SK-N-SH (cell line): ENCODE measurements around the gene IMPDH1. TPM values are rescaled to one million over a fixed set of nuclear protein-coding genes. Genes with fewer than 3 reads are reported as not detected.

ENCODE experiments used
- CTCF ChIA-PET: fragments of 300-600, 350-600 bp; formaldehyde crosslinking; extraction: SDS; loops from one replicate; lab custom pipeline; 2021; lab: Yijun Ruan, JAX
- POLR2A ChIA-PET: fragments of 350-600 bp; sonication (Branson Sonifier 250); formaldehyde crosslinking; extraction: SDS; loops from one replicate; lab custom pipeline; 2020; ENCODE audit warnings: antibody characterized with exemption, inconsistent platforms; lab: Yijun Ruan, JAX
- DNase-seq: peaks from one replicate; pipeline ENCODE4 v3.0.0; 2012
- H2AFZ ChIP-seq: fragments of 200-600 bp; sonication (generic); 2 replicates; pipeline ENCODE4 v1.8.1; 2016; ENCODE audit warnings: antibody characterized with exemption, mild to moderate bottlenecking, low read depth
- H3F3A ChIP-seq: fragments of 200-600 bp; sonication (generic); replicated peaks from 2 replicates; pipeline ENCODE3; 2016; ENCODE audit warnings: antibody characterized with exemption, mild to moderate bottlenecking; ENCODE audit not compliant: insufficient read depth
- H3K27ac ChIP-seq, 2 experiments: fragments of 200-500 bp in 1 of 2; fragments of 200-600 bp in 1 of 2; sonication (Bioruptor generic) in 1 of 2; sonication (generic), shearing (Covaris generic) in 1 of 2; 2 replicates each; pipeline versions ENCODE4 v1.5.1 to v1.6.1; 2014 to 2016; ENCODE audit warnings: low read depth in 2 of 2, inconsistent platforms in 1 of 2, low read length in 1 of 2, mild to moderate bottlenecking in 1 of 2, mixed read lengths in 1 of 2
- H3K27me3 ChIP-seq: fragments of 200-600 bp; sonication (generic), shearing (Covaris generic); 2 replicates; pipeline ENCODE4 v1.6.1; 2016; ENCODE audit warnings: mixed run types; ENCODE audit not compliant: insufficient read depth
- H3K36me3 ChIP-seq, 2 experiments: fragments of 200-500 bp in 1 of 2; fragments of 200-600 bp in 1 of 2; sonication (Bioruptor generic) in 1 of 2; sonication (generic) in 1 of 2; replicated peaks in 1 of 2; 2 replicates each; pipeline versions ENCODE3 to v1.5.1; 2014 to 2016; ENCODE audit warnings: low read length in 1 of 2, mild to moderate bottlenecking in 1 of 2; ENCODE audit not compliant: insufficient read depth in 2 of 2, control insufficient read depth in 1 of 2
- H3K4me1 ChIP-seq, 2 experiments: fragments of 200-500 bp in 1 of 2; fragments of 200-600 bp in 1 of 2; sonication (Bioruptor generic) in 1 of 2; sonication (generic), shearing (Covaris generic) in 1 of 2; 2 replicates each; pipeline versions ENCODE4 v1.5.1 to v1.6.1; 2014 to 2016; ENCODE audit warnings: low read depth in 1 of 2, low read length in 1 of 2, mixed run types in 1 of 2; ENCODE audit not compliant: insufficient read depth in 2 of 2, control insufficient read depth in 1 of 2
- H3K4me2 ChIP-seq: fragments of 200-600 bp; sonication (generic), shearing (Covaris generic); 2 replicates; pipeline ENCODE4 v1.6.1; 2017; ENCODE audit warnings: mixed run types
- H3K4me3 ChIP-seq, 2 experiments: fragments of 200-500 bp in 1 of 2; fragments of 200-600 bp in 1 of 2; sonication (Bioruptor generic) in 1 of 2; sonication (generic), shearing (Covaris generic) in 1 of 2; 2 replicates each; pipeline versions ENCODE4 v1.5.1 to v1.8.1; 2014 to 2016; ENCODE audit warnings: low read depth in 2 of 2, inconsistent platforms in 1 of 2, low read length in 1 of 2, mild to moderate bottlenecking in 1 of 2, mixed read lengths in 1 of 2, moderate library complexity in 1 of 2
- H3K79me2 ChIP-seq: fragments of 200-600 bp; sonication (generic); 2 replicates; pipeline ENCODE4 v1.8.1; 2017; ENCODE audit warnings: mild to moderate bottlenecking; ENCODE audit not compliant: insufficient read depth
- H3K9ac ChIP-seq: fragments of 200-600 bp; sonication (generic); 2 replicates; pipeline ENCODE4 v1.6.1; 2017; ENCODE audit warnings: mixed run types
- H3K9me2 ChIP-seq: fragments of 200-600 bp; sonication (generic); 2 replicates; pipeline ENCODE4 v1.6.1; 2017; ENCODE audit warnings: mixed run types
- H3K9me3 ChIP-seq: fragments of 200-600 bp; sonication (generic); 2 replicates; pipeline ENCODE4 v1.6.1; 2017; ENCODE audit warnings: mixed run types, mild to moderate bottlenecking, moderate library complexity
- H4K20me1 ChIP-seq: fragments of 200-600 bp; sonication (generic); 2 replicates; pipeline ENCODE4 v1.6.1; 2017; ENCODE audit warnings: mild to moderate bottlenecking, mixed run types; ENCODE audit not compliant: insufficient read depth
- CTCF ChIP-seq: fragments of 200-600 bp; sonication (generic); IDR thresholded peaks from 2 replicates; pipeline ENCODE4 v1.6.1; 2017; ENCODE audit warnings: antibody characterized with exemption, mild to moderate bottlenecking, moderate library complexity
- EZH2phosphoT487 ChIP-seq: fragments of 200-600 bp; sonication (generic); IDR thresholded peaks from 2 replicates; pipeline ENCODE4 v1.6.1; 2017; ENCODE audit warnings: low read depth, mixed run types, mild to moderate bottlenecking, antibody characterized with exemption, moderate library complexity, borderline replicate concordance
- FOXJ3 ChIP-seq: sonication (generic); formaldehyde crosslinking; IDR thresholded peaks from 2 replicates; pipeline ENCODE4 v1.5.1; 2020; ENCODE audit warnings: mild to moderate bottlenecking, missing genetic modification reagents
- FOXM1 ChIP-seq: IDR thresholded peaks from 2 replicates; pipeline ENCODE4 v1.4.0; 2012; ENCODE audit warnings: low read depth, mild to moderate bottlenecking
- IRF3 ChIP-seq: fragments of 150-350 bp; IDR thresholded peaks from 2 replicates; pipeline ENCODE4 v1.6.1; 2016; ENCODE audit warnings: mild to moderate bottlenecking, low read depth, low read length
- MAX ChIP-seq: IDR thresholded peaks from 2 replicates; pipeline ENCODE4 v1.4.0; 2012; ENCODE audit warnings: low read depth
- MXI1 ChIP-seq: IDR thresholded peaks from 2 replicates; pipeline ENCODE4 v1.6.1; 2012; ENCODE audit warnings: mild to moderate bottlenecking, low read depth, low read length, improper control_type of control experiment
- NFIC ChIP-seq: IDR thresholded peaks from 2 replicates; pipeline ENCODE4 v1.4.0; 2012; ENCODE audit warnings: borderline replicate concordance
- NRF1 ChIP-seq: IDR thresholded peaks from 2 replicates; pipeline ENCODE4 v1.6.1; 2012; ENCODE audit warnings: low read depth, mild to moderate bottlenecking, low read length
- PBX3 ChIP-seq: IDR thresholded peaks from 2 replicates; pipeline ENCODE4; 2012
- RAD21 ChIP-seq: IDR thresholded peaks from 2 replicates; pipeline ENCODE4 v1.6.1; 2012; ENCODE audit warnings: mild to moderate bottlenecking, low read length
- RCOR1 ChIP-seq: fragments of 150-350 bp; IDR thresholded peaks from 2 replicates; pipeline ENCODE4 v1.6.1; 2017; ENCODE audit warnings: antibody characterized with exemption, low read length
- RFX5 ChIP-seq: IDR thresholded peaks from 2 replicates; pipeline ENCODE4 v1.6.1; 2012; ENCODE audit warnings: mild to moderate bottlenecking, improper control_type of control experiment, low read length
- RXRA ChIP-seq: IDR thresholded peaks from 2 replicates; pipeline ENCODE4 v1.4.0; 2012; ENCODE audit warnings: low read depth, mild to moderate bottlenecking, borderline replicate concordance
- SMC3 ChIP-seq: IDR thresholded peaks from 2 replicates; pipeline ENCODE4 v1.6.1; 2012; ENCODE audit warnings: low read depth, low read length, improper control_type of control experiment
- TAF1 ChIP-seq: IDR thresholded peaks from 2 replicates; pipeline ENCODE4 v1.6.1; 2012; ENCODE audit warnings: low read depth, mild to moderate bottlenecking, low read length, moderate library complexity, borderline replicate concordance
- USF1 ChIP-seq: IDR thresholded peaks from 2 replicates; pipeline ENCODE4 v1.4.0; 2012; ENCODE audit warnings: low read depth, borderline replicate concordance
- USF2 ChIP-seq: fragments of 150-350 bp; IDR thresholded peaks from 2 replicates; pipeline ENCODE4 v1.6.1; 2017; ENCODE audit warnings: antibody characterized with exemption, low read length, low read depth, borderline replicate concordance
- WGBS: methylation state at CpG from one replicate; pipeline ENCODE4 v1.1.6; 2017; ENCODE audit warnings: low lambda C conversion rate; 5-methylcytosine and 5-hydroxymethylcytosine counted together
- polyA plus RNA-seq, 3 experiments: library from polyadenylated mRNA; depleted of rRNA; stranded (reverse); fragments of >200 nt; gene quantifications; 2 replicates each; pipeline ENCODE4 v1.2.3, GENCODE V29; 2012

IMPDH1 gene
- polyA plus RNA-seq, 1 of the 3 experiments (the other 2 are of a cell fraction): 80.4 TPM

- TF ChIP-seq PBX3 (no peak), FOXM1 (no peak), EZH2phosphoT487 (no peak), FOXJ3 (no peak), MAX (peak; percentile 64), MXI1 (no peak), RAD21 (no peak), RXRA (no peak)
Observed at GRCh38 chr7:128409596-128410450, at the start of gene IMPDH1 (continued).

GRCh38 chr7:128459394-128459878, 49.7 kb upstream of the IMPDH1 start:
- Histone ChIP-seq H3K27ac (no peak overlapping the region; a peak in 1 of 4 replicates), H4K20me1 (peaks cover 21% of the 10 kb centered on the region), H3K36me3 (peaks cover 11 to 12% of the 10 kb centered on the region in 2 experiments), H3K9ac (no peak overlapping the region), H3K79me2 (peaks cover 71% of the 10 kb centered on the region), H3K4me2 (no peak overlapping the region), H3K4me1 (peaks cover 25 to 30% of the 10 kb centered on the region in 2 experiments; a peak in 3 of 4 replicates), H3K4me3 (no peak overlapping the region; a peak in 1 of 4 replicates), H3K27me3 (no peaks in the 10 kb centered on the region), H3F3A (peaks cover 34% of the 10 kb centered on the region), H3K9me2 (no peaks in the 10 kb centered on the region), H3K9me3 (no peaks in the 10 kb centered on the region), H2AFZ (no peak overlapping the region)
- POLR2A ChIA-PET: interaction anchor here (1.3 kb wide), 1 partner anchor 32 kb away, joined by 6 read pairs; no protein-coding TSS in a partner anchor
- DNase-seq: peak; percentile 83
- CTCF ChIA-PET: interaction anchor here (0.6 to 4.5 kb wide), 30 partner anchors 9 to 595 kb away, joined by 3 to 418 read pairs (median 9); partner anchors contain the start of genes IMPDH1, METTL2B, RBM28 and TNPO3
- peak; percentile 87 for TF ChIP-seq SMC3
- no peak for TF ChIP-seq IRF3
- TF ChIP-seq CTCF: peak; percentile 92
- TF ChIP-seq RFX5: peak; percentile 64; the same call in 1 of the 2 replicates
- no peak for TF ChIP-seq RCOR1
- TF ChIP-seq USF1: no peak
- no peak for TF ChIP-seq TAF1
- TF ChIP-seq NFIC: no peak
- no peak for TF ChIP-seq USF2
- TF ChIP-seq MXI1: peak; percentile 60
- peak; percentile 83 for TF ChIP-seq RAD21
- no peak for TF ChIP-seq RXRA
- no peak for TF ChIP-seq PBX3
- TF ChIP-seq NRF1: no peak
- 84% methylated on average over 5 of the region's 5 CpGs for WGBS
